HFFc6 (cell line): ENCODE results near the gene EMC6. TPM values are rescaled to one million over a fixed set of nuclear protein-coding genes. Genes with fewer than 3 reads are reported as not detected.

Experiments
- DNase-seq: peaks from one replicate; pipeline ENCODE4 v3.0.0-alpha.2; 2018
- H3K27ac Mint-ChIP-seq: 2 replicates; pipeline ENCODE4 v1.8.0; 2020; ENCODE audit warnings: mild to moderate bottlenecking, mixed read lengths
- H3K27me3 Mint-ChIP-seq: 2 replicates; pipeline ENCODE4 v1.8.0; 2021; ENCODE audit warnings: mild to moderate bottlenecking, moderate library complexity, mixed read lengths; ENCODE audit not compliant: insufficient read depth
- H3K36me3 Mint-ChIP-seq: 2 replicates; pipeline ENCODE4 v1.8.0; 2021; ENCODE audit warnings: low read depth, mixed read lengths
- H3K4me1 Mint-ChIP-seq: 2 replicates; pipeline ENCODE4 v1.8.0; 2020; ENCODE audit warnings: low read depth, mixed read lengths
- H3K4me3 Mint-ChIP-seq: 2 replicates; pipeline ENCODE4 v1.8.0; 2020; ENCODE audit warnings: mild to moderate bottlenecking, moderate library complexity, mixed read lengths
- H3K9me3 Mint-ChIP-seq: 2 replicates; pipeline ENCODE4 v1.8.0; 2020; ENCODE audit warnings: mild to moderate bottlenecking, mixed read lengths
- CTCF ChIP-seq: fragments of 200-600 bp; sonication (generic); IDR thresholded peaks from 2 replicates; pipeline ENCODE4 v1.5.0; 2021; ENCODE audit warnings: antibody characterized with exemption, mild to moderate bottlenecking
- total RNA-seq, 6 experiments: library from RNA; stranded (reverse); fragmentation: NEBNext Ultra II Directional; extraction: Animal tissue kit (Norgen Biotek cat#: 25700); gene quantifications; 2 replicates in 1 of 6; 3 replicates in 5 of 6; pipeline ENCODE4 v1.2.3, GENCODE V29; 2021

The EMC6 gene
- total RNA-seq, 6 experiments from 2014 or later: 57.6 to 66.8 (median 64.1) TPM

- peaks cover 24% of the 10 kb centered on the region for H3K36me3 Mint-ChIP-seq
- H3K27ac Mint-ChIP-seq: peak overlapping the region; percentile 85
- peak overlapping the region; percentile 93 for H3K4me3 Mint-ChIP-seq
- no peaks in the 10 kb centered on the region for H3K9me3 Mint-ChIP-seq
- no peak for DNase-seq
- H3K4me1 Mint-ChIP-seq: peaks cover 27% of the 10 kb centered on the region
- peaks cover 3% of the 10 kb centered on the region for H3K27me3 Mint-ChIP-seq
- TF ChIP-seq CTCF: no peak
These were observed 936 bp downstream of the EMC6 start for GRCh38 chr17:3669548-3669947.

- peaks cover 6% of the 10 kb centered on the region; the same call in 1 of the 2 replicates for H3K4me1 Mint-ChIP-seq
- peaks cover 3% of the 10 kb centered on the region for H3K27me3 Mint-ChIP-seq
- no peak overlapping the region for H3K27ac Mint-ChIP-seq
- no peaks in the 10 kb centered on the region for H3K9me3 Mint-ChIP-seq
- TF ChIP-seq CTCF: no peak
- no peak for DNase-seq
- H3K4me3 Mint-ChIP-seq: no peak overlapping the region
- peaks cover 7% of the 10 kb centered on the region for H3K36me3 Mint-ChIP-seq
These were observed 4.0 kb downstream of the EMC6 start for GRCh38 chr17:3672571-3672970.

GRCh38 chr17:3675886-3676285, 7.3 kb downstream of the EMC6 start:
- Mint-ChIP-seq H3K27me3 (peaks cover 1% of the 10 kb centered on the region; the same call in 1 of the 2 replicates), H3K27ac (no peak overlapping the region), H3K4me3 (no peak overlapping the region), H3K36me3 (no peaks in the 10 kb centered on the region), H3K9me3 (no peaks in the 10 kb centered on the region), H3K4me1 (peaks cover 6% of the 10 kb centered on the region; the same call in 1 of the 2 replicates)
- no peak for TF ChIP-seq CTCF
- DNase-seq: no peak

GRCh38 chr17:3678095-3678820, 9.6 kb downstream of the EMC6 start:
- H3K27ac Mint-ChIP-seq: no peak overlapping the region
- no peak for TF ChIP-seq CTCF
- H3K4me1 Mint-ChIP-seq: peaks cover 6% of the 10 kb centered on the region; the same call in 1 of the 2 replicates
- no peaks in the 10 kb centered on the region for H3K36me3 Mint-ChIP-seq
- H3K4me3 Mint-ChIP-seq: no peak overlapping the region
- no peak for DNase-seq
- peaks cover 9% of the 10 kb centered on the region for H3K27me3 Mint-ChIP-seq
- H3K9me3 Mint-ChIP-seq: no peaks in the 10 kb centered on the region

GRCh38 chr17:3678821-3679530, 10.4 kb downstream of the EMC6 start:
- no peaks in the 10 kb centered on the region for H3K36me3 Mint-ChIP-seq
- DNase-seq: no peak
- TF ChIP-seq CTCF: no peak
- H3K27ac Mint-ChIP-seq: no peak overlapping the region
- H3K4me1 Mint-ChIP-seq: peaks cover 6% of the 10 kb centered on the region; the same call in 1 of the 2 replicates
- H3K27me3 Mint-ChIP-seq: peaks cover 9% of the 10 kb centered on the region
- H3K9me3 Mint-ChIP-seq: no peaks in the 10 kb centered on the region
- H3K4me3 Mint-ChIP-seq: no peak overlapping the region
